ENCODE measurements around the gene FGF16.

DNA sequence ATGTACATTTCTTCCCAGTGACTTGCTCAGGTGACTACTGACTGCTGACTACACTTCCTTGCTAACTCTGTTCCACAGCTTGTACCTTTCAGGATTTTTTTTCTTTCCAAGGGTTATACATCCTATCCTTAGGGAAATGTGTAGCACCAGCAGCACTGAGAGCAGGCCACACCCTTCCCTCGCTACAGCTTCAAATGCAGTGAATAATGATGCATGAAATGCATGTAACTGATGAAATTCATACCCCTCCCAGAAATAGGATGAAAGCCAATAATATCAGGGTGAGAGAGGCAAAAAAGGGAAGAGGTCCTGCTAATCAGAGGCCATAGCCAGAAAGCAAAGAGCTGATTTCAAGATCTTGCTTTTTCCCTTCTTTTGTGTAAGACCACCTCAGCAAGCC is 6.2 kb upstream of the FGF16 start:
- TF ChIP-seq ZFP30 (CRISPR knock-in tag; IDR thresholded peaks at IDR 0.05) (no peak), PATZ1 (CRISPR knock-in tag; IDR thresholded peaks at IDR 0.05; ENCODE audit: borderline replicate concordance) (no peak), SNAI2 (CRISPR knock-in tag; IDR thresholded peaks at IDR 0.05) (no peak), ISL1 (CRISPR knock-in tag; IDR thresholded peaks at IDR 0.05) (no peak), ZNF70 (CRISPR knock-in tag; IDR thresholded peaks at IDR 0.05) (no peak), ARNTL (CRISPR knock-in tag; IDR thresholded peaks at IDR 0.05; ENCODE audit: borderline replicate concordance, low read depth) (no peak), ZC3H10 (CRISPR knock-in tag; IDR thresholded peaks at IDR 0.05) (no peak), ZNF565 (CRISPR knock-in tag; conservative IDR thresholded peaks at IDR 0.05; ENCODE audit: low read depth) (no peak), PPARA (CRISPR knock-in tag; IDR thresholded peaks at IDR 0.05; ENCODE audit: borderline replicate concordance) (no peak)
- TF ChIP-seq, protein P1, sequence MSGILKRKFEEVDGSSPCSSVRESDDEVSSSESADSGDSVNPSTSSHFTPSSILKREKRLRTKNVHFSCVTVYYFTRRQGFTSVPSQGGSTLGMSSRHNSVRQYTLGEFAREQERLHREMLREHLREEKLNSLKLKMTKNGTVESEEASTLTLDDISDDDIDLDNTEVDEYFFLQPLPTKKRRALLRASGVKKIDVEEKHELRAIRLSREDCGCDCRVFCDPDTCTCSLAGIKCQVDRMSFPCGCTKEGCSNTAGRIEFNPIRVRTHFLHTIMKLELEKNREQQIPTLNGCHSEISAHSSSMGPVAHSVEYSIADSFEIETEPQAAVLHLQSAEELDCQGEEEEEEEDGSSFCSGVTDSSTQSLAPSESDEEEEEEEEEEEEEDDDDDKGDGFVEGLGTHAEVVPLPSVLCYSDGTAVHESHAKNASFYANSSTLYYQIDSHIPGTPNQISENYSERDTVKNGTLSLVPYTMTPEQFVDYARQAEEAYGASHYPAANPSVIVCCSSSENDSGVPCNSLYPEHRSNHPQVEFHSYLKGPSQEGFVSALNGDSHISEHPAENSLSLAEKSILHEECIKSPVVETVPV (CRISPR knock-in tag; IDR thresholded peaks at IDR 0.05): no peak
- TF ChIP-seq, protein P2, sequence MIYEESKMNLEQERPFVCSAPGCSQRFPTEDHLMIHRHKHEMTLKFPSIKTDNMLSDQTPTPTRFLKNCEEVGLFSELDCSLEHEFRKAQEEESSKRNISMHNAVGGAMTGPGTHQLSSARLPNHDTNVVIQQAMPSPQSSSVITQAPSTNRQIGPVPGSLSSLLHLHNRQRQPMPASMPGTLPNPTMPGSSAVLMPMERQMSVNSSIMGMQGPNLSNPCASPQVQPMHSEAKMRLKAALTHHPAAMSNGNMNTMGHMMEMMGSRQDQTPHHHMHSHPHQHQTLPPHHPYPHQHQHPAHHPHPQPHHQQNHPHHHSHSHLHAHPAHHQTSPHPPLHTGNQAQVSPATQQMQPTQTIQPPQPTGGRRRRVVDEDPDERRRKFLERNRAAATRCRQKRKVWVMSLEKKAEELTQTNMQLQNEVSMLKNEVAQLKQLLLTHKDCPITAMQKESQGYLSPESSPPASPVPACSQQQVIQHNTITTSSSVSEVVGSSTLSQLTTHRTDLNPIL (CRISPR knock-in tag; IDR thresholded peaks at IDR 0.05; ENCODE audit: low read depth): no peak

All from SK-N-SH treated with all-trans-retinoic acid at 6 μM for 48 hours (cell line).